ENCODE results near the gene SMIM5. TPM values are rescaled to one million over a fixed set of nuclear protein-coding genes. Genes with fewer than 3 reads are reported as not detected.

The SMIM5 gene
- total and polyA plus RNA-seq, 2 of the 13 experiments (the other 11 are each of a cell fraction or from before 2014, with no cell fraction given): not detected

GRCh38 chr17:75661531-75661930 is 28.3 kb downstream of the SMIM5 start:
- WGBS (ENCODE audit: low lambda C conversion rate): 95% methylated on average over 4 of the region's 4 CpGs

GRCh38 chr17:75662511-75662910 is 29.3 kb downstream of the SMIM5 start:
- Histone ChIP-seq H3K9ac (ENCODE audit: insufficient read depth, low read depth, low read length) (no peak overlapping the region), H3K9me3 (ENCODE audit: low read length) (no peaks in the 10 kb centered on the region), H3K4me3 (replicated peaks in 1 of 3; ENCODE audit: insufficient read depth in 1 of 3, low read depth in 2 of 3, low read length in 3 of 3) (no peak overlapping the region), H3K27me3 (ENCODE audit: control insufficient read depth in 1 of 2, insufficient read depth in 2 of 2, low read length in 2 of 2) (peaks cover 0 to 2% of the 10 kb centered on the region in 2 experiments; a peak in 1 of 5 replicates), H3K79me2 (ENCODE audit: insufficient read depth, low read length) (peaks cover 20% of the 10 kb centered on the region), H3K4me2 (ENCODE audit: low read depth, low read length) (no peak overlapping the region), H3K27ac (ENCODE audit: extremely low read length, insufficient read depth, low read length) (no peak overlapping the region), H2AFZ (ENCODE audit: low read length) (no peak overlapping the region), H3K4me1 (ENCODE audit: insufficient read depth, low read length) (peaks cover 14% of the 10 kb centered on the region), H4K20me1 (ENCODE audit: insufficient read depth, low read length) (no peaks in the 10 kb centered on the region), H3K36me3 (replicated peaks in 1 of 2; ENCODE audit: control insufficient read depth in 1 of 2, insufficient read depth in 2 of 2, low read length in 2 of 2) (peaks cover 14 to 31% of the 10 kb centered on the region in 2 experiments)
- intact Hi-C loops (cut with micrococcal nuclease; ENCODE audit: unreplicated experiment): no loop called here
- ChIA-PET CTCF (ENCODE audit: low intra/inter-chr PET ratio, low total read pairs) (no interaction called here), POLR2A (interaction anchor here (1.0 kb wide), 1 partner anchor 29 kb away, joined by 3 read pairs; the partner anchor contains the start of gene SMIM5)
- no peak for FAIRE-seq
- in situ Hi-C loops (cut with HindIII; ENCODE audit: extremely low pct_ligation_motif_present, low pct_unique_long_range_greater_than_20kb): no loop called here
- no peak for ATAC-seq
- no peak for DNase-seq (ENCODE audit: low spot score)
- TF ChIP-seq ATF7-NPFF (CRISPR knock-in tag; IDR thresholded peaks at IDR 0.05; ENCODE audit: low read depth) (no peak), RFXANK (CRISPR knock-in tag; IDR thresholded peaks at IDR 0.05) (no peak), SNAPC4 (CRISPR knock-in tag; IDR thresholded peaks at IDR 0.05) (no peak), ZNF850 (CRISPR knock-in tag; conservative IDR thresholded peaks at IDR 0.05) (no peak), PHF21A (CRISPR knock-in tag; IDR thresholded peaks at IDR 0.05) (no peak), ZSCAN21 (CRISPR knock-in tag; IDR thresholded peaks at IDR 0.05; ENCODE audit: borderline replicate concordance) (no peak), PRDM15 (CRISPR knock-in tag; IDR thresholded peaks at IDR 0.05) (no peak), ZNF432 (CRISPR knock-in tag; IDR thresholded peaks at IDR 0.05; ENCODE audit: borderline replicate concordance) (no peak)
- 98% methylated on average over 9 of the region's 9 CpGs for WGBS (ENCODE audit: low lambda C conversion rate)
- no TSS peak for BruUV-seq (replicated peaks)

More at GRCh38 chr17:75661531-75661930, 28.3 kb downstream of the SMIM5 start:
- FAIRE-seq (no peak), ATAC-seq (no peak), DNase-seq (ENCODE audit: low spot score) (no peak)
- Histone ChIP-seq H3K79me2 (ENCODE audit: insufficient read depth, low read length) (peaks cover 10% of the 10 kb centered on the region), H3K27me3 (ENCODE audit: control insufficient read depth in 1 of 2, insufficient read depth in 2 of 2, low read length in 2 of 2) (no peaks in the 10 kb centered on the region; a peak in 1 of 5 replicates), H3K9ac (ENCODE audit: insufficient read depth, low read depth, low read length) (no peak overlapping the region), H3K4me1 (ENCODE audit: insufficient read depth, low read length) (peaks cover 14% of the 10 kb centered on the region), H3K9me3 (ENCODE audit: low read length) (no peaks in the 10 kb centered on the region), H3K36me3 (replicated peaks in 1 of 2; ENCODE audit: control insufficient read depth in 1 of 2, insufficient read depth in 2 of 2, low read length in 2 of 2) (peaks cover 17 to 31% of the 10 kb centered on the region in 2 experiments), H3K4me2 (ENCODE audit: low read depth, low read length) (no peak overlapping the region), H2AFZ (ENCODE audit: low read length) (no peak overlapping the region), H4K20me1 (ENCODE audit: insufficient read depth, low read length) (no peaks in the 10 kb centered on the region), H3K4me3 (replicated peaks in 1 of 3; ENCODE audit: insufficient read depth in 1 of 3, low read depth in 2 of 3, low read length in 3 of 3) (no peak overlapping the region), H3K27ac (ENCODE audit: extremely low read length, insufficient read depth, low read length) (no peak overlapping the region)
- in situ Hi-C loops (cut with HindIII; ENCODE audit: extremely low pct_ligation_motif_present, low pct_unique_long_range_greater_than_20kb) (no loop called here), intact Hi-C loops (cut with micrococcal nuclease; ENCODE audit: unreplicated experiment) (no loop called here)
- no TSS peak for BruUV-seq (replicated peaks)
- POLR2A ChIA-PET: interaction anchor here (1.0 kb wide), 1 partner anchor 28 kb away, joined by 3 read pairs; the partner anchor contains the start of gene SMIM5
- no peak for TF ChIP-seq ZNF580 (CRISPR knock-in tag; IDR thresholded peaks at IDR 0.05; ENCODE audit: borderline replicate concordance, low read depth)
- CTCF ChIA-PET (ENCODE audit: low intra/inter-chr PET ratio, low total read pairs): no interaction called here

Data from HepG2 (cell line).